Astrocyte (in vitro differentiated cells and primary cell): ENCODE data around the gene SLCO2A1. TPM values are rescaled to one million over a fixed set of nuclear protein-coding genes. Genes with fewer than 3 reads are reported as not detected.

Source experiments
- DNase-seq: peaks from one replicate; pipeline ENCODE4 v3.0.0-alpha.2; 2010; ENCODE audit warnings: low read depth
- FAIRE-seq: peaks from 2 replicates; lab custom pipeline; 2011; peaks lifted over from hg19 to GRCh38; lab: Jason Lieb, UNC
- H2AFZ ChIP-seq: 2 replicates; pipeline ENCODE4 v1.6.0; 2012; ENCODE audit warnings: low read depth, low read length, inconsistent platforms
- H3K27ac ChIP-seq: 2 replicates; pipeline ENCODE4 v1.5.1; 2011; ENCODE audit warnings: low read depth, low read length, inconsistent platforms
- H3K27me3 ChIP-seq: 2 replicates; pipeline ENCODE4 v1.6.0; 2011; ENCODE audit warnings: low read length, inconsistent platforms; ENCODE audit not compliant: insufficient read depth
- H3K36me3 ChIP-seq: 2 replicates; pipeline ENCODE4 v1.5.1; 2011; ENCODE audit warnings: low read length, inconsistent platforms; ENCODE audit not compliant: insufficient read depth
- H3K4me1 ChIP-seq: 2 replicates; pipeline ENCODE4 v1.5.1; 2011; ENCODE audit warnings: low read length, inconsistent platforms; ENCODE audit not compliant: insufficient read depth
- H3K4me2 ChIP-seq: 2 replicates; pipeline ENCODE4 v1.6.0; 2012; ENCODE audit warnings: low read length, inconsistent platforms
- H3K4me3 ChIP-seq: 2 replicates; pipeline ENCODE4 v1.5.1; 2011; ENCODE audit warnings: low read depth, mild to moderate bottlenecking, low read length, inconsistent platforms; ENCODE audit not compliant: insufficient read depth
- H3K79me2 ChIP-seq: 2 replicates; pipeline ENCODE4 v1.6.0; 2012; ENCODE audit warnings: mild to moderate bottlenecking, low read length, inconsistent platforms; ENCODE audit not compliant: insufficient read depth
- H3K9ac ChIP-seq: 2 replicates; pipeline ENCODE4 v1.6.0; 2012; ENCODE audit warnings: mild to moderate bottlenecking, low read length, inconsistent platforms
- H3K9me3 ChIP-seq: 2 replicates; pipeline ENCODE4 v1.5.1; 2012; ENCODE audit warnings: low read depth, mild to moderate bottlenecking, low read length, inconsistent platforms; ENCODE audit not compliant: insufficient read depth
- H4K20me1 ChIP-seq: 2 replicates; pipeline ENCODE4 v1.6.0; 2012; ENCODE audit warnings: low read length, inconsistent platforms; ENCODE audit not compliant: insufficient read depth
- H3K27ac Mint-ChIP-seq: one replicate; pipeline ENCODE4 v1.8.0; 2021; ENCODE audit warnings: mild to moderate bottlenecking, mixed read lengths; ENCODE audit not compliant: unreplicated experiment
- H3K27me3 Mint-ChIP-seq: one replicate; pipeline ENCODE4 v1.8.0; 2021; ENCODE audit warnings: low read depth, mixed read lengths; ENCODE audit not compliant: unreplicated experiment
- H3K36me3 Mint-ChIP-seq: one replicate; pipeline ENCODE4 v1.8.0; 2021; ENCODE audit warnings: low read depth, mixed read lengths; ENCODE audit not compliant: unreplicated experiment
- H3K4me1 Mint-ChIP-seq: one replicate; pipeline ENCODE4 v1.8.0; 2021; ENCODE audit warnings: low read depth, mixed read lengths; ENCODE audit not compliant: unreplicated experiment
- H3K4me3 Mint-ChIP-seq: one replicate; pipeline ENCODE4 v1.8.0; 2021; ENCODE audit warnings: mild to moderate bottlenecking, moderate library complexity, mixed read lengths; ENCODE audit not compliant: unreplicated experiment
- H3K9me3 Mint-ChIP-seq: one replicate; pipeline ENCODE4 v1.8.0; 2021; ENCODE audit warnings: mild to moderate bottlenecking, mixed read lengths; ENCODE audit not compliant: unreplicated experiment
- EZH2 ChIP-seq: IDR thresholded peaks from 2 replicates; pipeline ENCODE4 v1.6.1; 2012; ENCODE audit warnings: mild to moderate bottlenecking, low read length, inconsistent platforms; ENCODE audit not compliant: insufficient read depth
- total RNA-seq: library from RNA; stranded (reverse); gene quantifications from 2 replicates; pipeline ENCODE4 v1.2.1, GENCODE V29; 2021
- TF ChIP-seq, protein P1 (sequence below): IDR thresholded peaks from 2 replicates; pipeline ENCODE4 v1.5.1; 2011; ENCODE audit warnings: low read depth, mild to moderate bottlenecking, inconsistent platforms, low read length, moderate library complexity; ENCODE audit not compliant: insufficient read depth

The SLCO2A1 gene
- total RNA-seq, 1 donor from 2014 or later: 2.1 TPM

DNA sequence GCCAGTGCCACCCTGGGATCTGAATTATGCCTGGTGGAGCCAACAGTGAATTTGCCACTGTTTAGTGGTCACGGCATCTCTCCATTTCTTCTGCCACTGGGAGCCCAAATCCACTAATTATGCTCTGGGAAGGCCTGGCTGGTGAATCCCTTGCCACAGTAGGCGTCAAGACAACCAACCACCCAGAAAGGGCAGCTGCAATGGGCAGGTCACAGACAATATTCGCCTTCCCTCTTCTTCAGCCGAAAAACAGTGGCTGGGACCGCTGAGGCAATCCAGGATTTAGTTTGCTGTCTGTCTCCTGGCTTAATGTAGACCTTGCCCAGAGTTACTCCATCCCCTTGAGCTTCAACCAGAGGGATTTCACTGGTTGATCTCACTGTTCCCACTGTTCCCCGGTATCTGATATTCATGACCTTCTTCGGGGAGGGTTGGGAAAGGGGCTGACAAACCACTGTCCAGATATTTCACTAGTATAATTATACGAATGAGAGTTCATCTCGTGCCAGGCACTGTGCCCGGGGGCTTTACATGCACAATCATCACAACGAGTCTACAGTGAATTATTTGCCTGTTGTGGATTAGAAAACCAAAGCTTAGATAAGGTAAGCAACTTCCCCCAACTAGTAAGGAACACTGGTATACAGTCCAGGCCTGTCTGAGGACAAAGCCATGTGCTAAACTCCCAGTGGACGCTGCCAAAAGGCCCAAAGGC is 84.2 kb downstream of the SLCO2A1 start:
- Histone ChIP-seq H2AFZ (no peak overlapping the region), H3K27me3 (peaks cover 8% of the 10 kb centered on the region), H3K4me2 (peak overlapping the region; percentile 74), H3K36me3 (no peaks in the 10 kb centered on the region), H3K4me3 (no peak overlapping the region), H4K20me1 (peaks cover 14% of the 10 kb centered on the region), H3K4me1 (peaks cover 36% of the 10 kb centered on the region), H3K27ac (no peak overlapping the region), H3K9me3 (no peaks in the 10 kb centered on the region), H3K9ac (no peak overlapping the region), H3K79me2 (no peaks in the 10 kb centered on the region)
- Mint-ChIP-seq H3K27ac (no peak overlapping the region), H3K4me3 (no peak overlapping the region), H3K4me1 (peaks cover 28% of the 10 kb centered on the region), H3K9me3 (peaks cover 12% of the 10 kb centered on the region), H3K27me3 (peaks cover 61% of the 10 kb centered on the region), H3K36me3 (no peaks in the 10 kb centered on the region)
- no peak for FAIRE-seq
- TF ChIP-seq, protein P1, sequence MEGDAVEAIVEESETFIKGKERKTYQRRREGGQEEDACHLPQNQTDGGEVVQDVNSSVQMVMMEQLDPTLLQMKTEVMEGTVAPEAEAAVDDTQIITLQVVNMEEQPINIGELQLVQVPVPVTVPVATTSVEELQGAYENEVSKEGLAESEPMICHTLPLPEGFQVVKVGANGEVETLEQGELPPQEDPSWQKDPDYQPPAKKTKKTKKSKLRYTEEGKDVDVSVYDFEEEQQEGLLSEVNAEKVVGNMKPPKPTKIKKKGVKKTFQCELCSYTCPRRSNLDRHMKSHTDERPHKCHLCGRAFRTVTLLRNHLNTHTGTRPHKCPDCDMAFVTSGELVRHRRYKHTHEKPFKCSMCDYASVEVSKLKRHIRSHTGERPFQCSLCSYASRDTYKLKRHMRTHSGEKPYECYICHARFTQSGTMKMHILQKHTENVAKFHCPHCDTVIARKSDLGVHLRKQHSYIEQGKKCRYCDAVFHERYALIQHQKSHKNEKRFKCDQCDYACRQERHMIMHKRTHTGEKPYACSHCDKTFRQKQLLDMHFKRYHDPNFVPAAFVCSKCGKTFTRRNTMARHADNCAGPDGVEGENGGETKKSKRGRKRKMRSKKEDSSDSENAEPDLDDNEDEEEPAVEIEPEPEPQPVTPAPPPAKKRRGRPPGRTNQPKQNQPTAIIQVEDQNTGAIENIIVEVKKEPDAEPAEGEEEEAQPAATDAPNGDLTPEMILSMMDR: no peak
- no peak for TF ChIP-seq EZH2
- DNase-seq: no peak

DNA sequence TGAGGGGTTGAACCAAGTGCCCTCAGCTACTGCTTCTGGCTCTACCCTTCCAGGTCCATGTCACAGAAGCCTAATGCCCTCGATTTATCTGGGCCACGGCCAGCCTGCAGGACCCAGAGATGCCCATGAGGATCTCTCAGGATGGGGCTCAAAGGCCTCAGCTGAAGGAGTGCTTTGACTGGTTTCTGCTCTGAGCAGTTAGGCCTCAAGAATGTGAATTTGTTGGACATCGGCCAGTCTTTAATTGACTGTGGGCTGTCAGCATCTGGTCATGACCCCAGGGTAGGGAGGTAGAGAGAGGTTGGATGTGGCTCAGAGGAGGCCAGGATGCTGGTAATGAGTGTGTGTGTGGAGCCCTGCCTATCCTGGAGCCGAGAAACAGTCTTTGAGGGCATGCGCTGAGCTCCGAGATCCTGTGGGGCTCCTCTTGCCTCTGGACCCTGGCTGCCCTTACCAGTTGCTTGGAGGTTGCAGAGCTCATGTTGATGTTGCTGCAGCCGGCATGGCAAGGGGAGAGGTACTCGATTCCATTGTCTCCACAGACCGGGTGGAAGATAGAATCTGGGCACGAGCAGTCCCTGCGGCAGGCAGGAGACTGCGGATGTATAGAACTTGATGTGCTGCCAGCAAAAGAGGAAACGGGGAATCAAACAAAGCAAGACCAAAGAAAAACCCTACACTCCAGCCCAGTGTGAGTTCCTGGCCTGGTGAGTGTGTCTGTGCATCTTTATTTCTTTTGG is 84.9 kb downstream of the SLCO2A1 start:
- Mint-ChIP-seq H3K9me3 (peaks cover 7% of the 10 kb centered on the region), H3K27me3 (peaks cover 62% of the 10 kb centered on the region), H3K4me1 (peaks cover 28% of the 10 kb centered on the region), H3K27ac (peak overlapping the region; percentile 29), H3K4me3 (no peak overlapping the region), H3K36me3 (no peaks in the 10 kb centered on the region)
- DNase-seq (peak; percentile 93), FAIRE-seq (no peak)
- H3K36me3 ChIP-seq: no peaks in the 10 kb centered on the region
- H3K27ac ChIP-seq: no peak overlapping the region
- no peak overlapping the region for H3K9ac ChIP-seq
- peak overlapping the region; percentile 16 for H2AFZ ChIP-seq
- TF ChIP-seq, protein P1: no peak
- no peak for TF ChIP-seq EZH2
- no peaks in the 10 kb centered on the region for H3K79me2 ChIP-seq
- H3K4me3 ChIP-seq: peak overlapping the region; percentile 8
- H3K9me3 ChIP-seq: no peaks in the 10 kb centered on the region
- peaks cover 4% of the 10 kb centered on the region for H3K27me3 ChIP-seq
- peaks cover 14% of the 10 kb centered on the region for H4K20me1 ChIP-seq
- peak overlapping the region; percentile 74 for H3K4me2 ChIP-seq
- H3K4me1 ChIP-seq: peaks cover 36% of the 10 kb centered on the region
